GM21360 (cell line): Measurements from ENCODE around the gene DOCK9.

Experiments used
- ATAC-seq: cut with Tn5 transposase; IDR thresholded peaks from one replicate; pipeline ENCODE4 v1.9.1; 2021; ENCODE audit warnings: mild to moderate bottlenecking, moderate library complexity; ENCODE audit not compliant: unreplicated experiment

Gene DOCK9, protein sequence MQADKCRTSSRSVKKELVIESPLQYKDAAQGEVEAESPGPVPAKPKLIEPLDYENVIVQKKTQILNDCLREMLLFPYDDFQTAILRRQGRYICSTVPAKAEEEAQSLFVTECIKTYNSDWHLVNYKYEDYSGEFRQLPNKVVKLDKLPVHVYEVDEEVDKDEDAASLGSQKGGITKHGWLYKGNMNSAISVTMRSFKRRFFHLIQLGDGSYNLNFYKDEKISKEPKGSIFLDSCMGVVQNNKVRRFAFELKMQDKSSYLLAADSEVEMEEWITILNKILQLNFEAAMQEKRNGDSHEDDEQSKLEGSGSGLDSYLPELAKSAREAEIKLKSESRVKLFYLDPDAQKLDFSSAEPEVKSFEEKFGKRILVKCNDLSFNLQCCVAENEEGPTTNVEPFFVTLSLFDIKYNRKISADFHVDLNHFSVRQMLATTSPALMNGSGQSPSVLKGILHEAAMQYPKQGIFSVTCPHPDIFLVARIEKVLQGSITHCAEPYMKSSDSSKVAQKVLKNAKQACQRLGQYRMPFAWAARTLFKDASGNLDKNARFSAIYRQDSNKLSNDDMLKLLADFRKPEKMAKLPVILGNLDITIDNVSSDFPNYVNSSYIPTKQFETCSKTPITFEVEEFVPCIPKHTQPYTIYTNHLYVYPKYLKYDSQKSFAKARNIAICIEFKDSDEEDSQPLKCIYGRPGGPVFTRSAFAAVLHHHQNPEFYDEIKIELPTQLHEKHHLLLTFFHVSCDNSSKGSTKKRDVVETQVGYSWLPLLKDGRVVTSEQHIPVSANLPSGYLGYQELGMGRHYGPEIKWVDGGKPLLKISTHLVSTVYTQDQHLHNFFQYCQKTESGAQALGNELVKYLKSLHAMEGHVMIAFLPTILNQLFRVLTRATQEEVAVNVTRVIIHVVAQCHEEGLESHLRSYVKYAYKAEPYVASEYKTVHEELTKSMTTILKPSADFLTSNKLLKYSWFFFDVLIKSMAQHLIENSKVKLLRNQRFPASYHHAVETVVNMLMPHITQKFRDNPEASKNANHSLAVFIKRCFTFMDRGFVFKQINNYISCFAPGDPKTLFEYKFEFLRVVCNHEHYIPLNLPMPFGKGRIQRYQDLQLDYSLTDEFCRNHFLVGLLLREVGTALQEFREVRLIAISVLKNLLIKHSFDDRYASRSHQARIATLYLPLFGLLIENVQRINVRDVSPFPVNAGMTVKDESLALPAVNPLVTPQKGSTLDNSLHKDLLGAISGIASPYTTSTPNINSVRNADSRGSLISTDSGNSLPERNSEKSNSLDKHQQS (N-terminal part only)

DNA sequence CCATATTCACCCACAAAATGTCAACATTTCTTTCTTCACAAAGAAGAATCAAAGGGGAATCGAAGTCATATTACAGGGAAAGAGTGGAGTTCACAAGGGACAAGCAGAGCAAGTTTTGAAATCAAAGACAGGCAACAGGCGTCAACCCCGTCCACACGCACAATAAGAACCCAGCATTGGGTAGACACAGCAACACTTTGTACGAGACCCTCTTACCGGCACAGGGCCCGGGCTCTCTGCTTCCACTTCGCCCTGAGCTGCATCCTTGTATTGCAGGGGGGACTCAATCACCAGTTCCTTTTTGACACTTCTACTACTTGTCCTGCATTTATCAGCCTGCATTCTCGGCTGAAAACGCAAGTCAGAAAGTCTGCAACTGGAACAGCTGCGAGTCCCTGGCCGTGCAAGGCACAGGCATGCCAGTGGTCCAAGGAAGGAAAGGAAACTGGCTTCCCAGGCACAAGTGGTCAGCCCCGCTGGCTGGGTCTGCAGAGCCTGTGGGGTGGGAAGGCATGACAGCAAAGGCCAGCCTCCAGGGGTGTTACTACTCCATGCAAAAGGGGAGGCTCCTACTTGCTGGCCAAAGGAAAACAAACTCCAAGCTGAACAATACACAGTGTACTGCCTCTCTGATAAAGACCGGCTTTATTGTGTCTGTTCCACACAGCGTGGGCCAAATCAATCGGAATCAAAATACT, at the start of gene DOCK9:
Gene DOCK9 (minus strand): TSS at position 497 of the 698 bp plus-strand sequence. CDS start 155 bp downstream, at position 342.
- ATAC-seq = no peak

DNA sequence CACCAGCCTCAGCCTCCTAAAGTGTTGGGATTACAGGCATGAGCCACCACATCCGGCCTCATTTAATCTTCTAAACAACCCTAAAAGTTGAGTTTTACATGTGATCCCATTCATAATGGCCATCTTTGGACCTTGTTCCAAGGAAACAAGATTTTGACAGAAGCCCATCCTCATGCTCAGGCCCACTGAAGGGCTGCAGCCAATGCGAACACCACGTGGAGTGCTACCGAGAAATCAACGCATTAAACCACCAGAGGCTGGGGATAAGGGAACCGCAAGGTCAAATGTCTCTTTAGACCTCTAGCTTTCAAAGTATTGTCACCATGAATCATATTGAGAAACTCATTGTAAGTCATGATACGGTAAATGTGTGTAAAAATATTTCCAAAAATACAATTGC, 49.4 kb upstream of the DOCK9 start:
- no peak for ATAC-seq

DNA sequence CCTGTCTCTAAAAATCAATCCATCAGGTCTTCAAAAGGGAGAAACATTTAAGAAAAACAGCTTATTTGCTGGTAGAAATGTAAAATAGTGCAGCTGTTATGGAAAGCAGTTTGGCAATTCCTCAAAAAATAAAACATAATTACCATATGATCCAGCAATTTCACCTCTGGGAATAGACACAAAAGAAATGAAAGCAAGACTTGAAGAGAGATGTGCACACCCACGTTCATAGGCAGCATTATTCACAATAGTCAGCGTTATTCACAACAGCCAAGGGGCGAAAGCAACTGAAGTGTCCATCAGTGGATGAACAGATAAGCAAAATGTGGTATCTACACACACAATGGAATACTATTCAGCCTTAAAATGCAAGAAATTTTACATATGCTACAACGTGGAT, 45.1 kb upstream of the DOCK9 start:
- no peak for ATAC-seq

DNA sequence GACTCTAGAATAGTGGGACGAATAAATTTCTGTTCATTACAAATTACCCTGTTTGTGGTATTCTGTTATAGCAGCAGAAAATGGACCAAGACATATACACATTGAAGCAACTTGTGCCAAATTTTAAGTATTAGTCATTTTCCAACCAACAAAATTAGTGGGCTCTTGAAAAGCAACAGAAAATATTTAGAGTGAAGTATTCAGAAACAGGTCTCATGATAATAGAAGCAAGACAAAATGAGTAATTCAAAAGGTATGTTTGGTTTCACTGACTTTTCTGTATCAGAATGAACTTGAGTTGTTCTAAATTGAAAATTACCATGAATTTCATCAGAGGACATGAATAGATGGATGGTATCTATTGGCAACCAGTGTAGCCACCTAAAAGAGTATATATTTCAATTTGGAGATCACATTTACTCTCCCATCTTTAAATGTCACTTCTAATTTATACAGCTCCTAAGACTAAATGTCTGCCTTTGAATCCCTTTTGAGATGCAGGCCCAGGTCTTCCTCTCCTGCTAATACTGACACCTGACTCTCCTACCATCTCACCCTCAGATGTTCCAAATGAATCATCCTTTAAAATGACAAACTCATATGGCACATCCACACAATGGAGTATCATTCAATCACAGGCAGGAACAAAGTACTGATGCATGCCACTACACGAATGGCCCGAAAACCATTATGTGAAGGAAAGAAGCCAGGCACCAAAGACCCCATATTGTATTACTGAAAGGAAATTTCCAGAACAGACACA, 40.7 kb upstream of the DOCK9 start:
- no peak for ATAC-seq

DNA sequence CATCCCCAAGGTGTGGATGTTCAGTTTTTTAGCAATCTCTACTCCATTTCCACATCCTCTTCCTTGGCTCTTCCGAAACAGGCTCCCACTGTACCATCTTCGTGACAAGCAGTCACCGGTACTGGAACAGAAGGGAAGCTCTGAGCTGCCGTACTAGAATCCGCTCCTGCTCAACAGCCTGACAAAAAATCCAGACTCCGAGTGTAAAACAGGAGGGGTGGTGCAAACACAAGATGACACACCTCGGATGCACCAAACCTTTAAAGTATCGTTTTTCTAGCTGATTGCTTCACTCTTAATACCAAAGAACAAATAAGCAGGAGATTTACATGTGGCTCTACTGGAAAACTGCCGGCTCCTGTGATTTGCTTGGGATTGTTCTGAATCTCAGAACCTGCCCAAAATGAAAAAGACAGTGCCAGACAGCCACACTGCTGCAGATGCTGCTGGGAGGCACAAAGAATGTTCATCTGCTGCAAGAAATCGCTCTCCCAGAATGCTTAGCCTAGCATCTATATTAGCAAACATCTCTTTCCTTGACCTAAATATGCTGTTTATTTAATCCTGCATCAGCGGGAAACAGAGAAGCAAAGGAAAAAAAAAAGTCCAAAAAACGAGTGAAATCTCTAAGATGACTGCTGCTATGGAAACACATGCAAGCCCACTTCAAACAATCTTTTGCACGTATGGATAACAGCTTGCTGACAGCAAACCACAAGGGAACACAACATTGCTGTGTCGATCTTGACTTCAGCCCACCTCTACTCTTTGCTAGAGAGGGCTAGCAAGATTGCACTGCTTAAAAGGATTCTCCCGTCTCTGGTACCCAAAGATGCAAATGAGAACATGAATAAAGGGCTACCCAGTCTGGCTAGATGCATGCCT, 38.0 kb upstream of the DOCK9 start:
- no peak for ATAC-seq

DNA sequence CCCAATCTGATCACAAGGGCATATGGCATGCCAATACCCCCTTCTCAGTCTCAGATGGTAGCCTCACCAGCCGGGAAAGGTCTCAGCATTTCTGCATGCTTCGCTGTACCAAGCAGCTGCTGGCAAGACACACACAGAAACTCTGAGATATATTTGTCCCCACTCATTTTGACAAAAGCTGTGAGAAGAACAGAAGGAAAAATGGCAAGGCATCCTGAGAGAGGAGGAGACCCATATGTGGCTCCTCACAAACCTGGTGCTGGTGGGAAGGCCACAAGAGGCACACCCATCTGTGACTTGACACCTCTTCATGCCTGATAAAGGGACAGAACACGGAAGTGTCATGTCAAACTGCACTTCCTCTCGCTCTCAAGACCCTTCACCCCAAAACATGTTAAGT, 36.7 kb upstream of the DOCK9 start:
- no peak for ATAC-seq

DNA sequence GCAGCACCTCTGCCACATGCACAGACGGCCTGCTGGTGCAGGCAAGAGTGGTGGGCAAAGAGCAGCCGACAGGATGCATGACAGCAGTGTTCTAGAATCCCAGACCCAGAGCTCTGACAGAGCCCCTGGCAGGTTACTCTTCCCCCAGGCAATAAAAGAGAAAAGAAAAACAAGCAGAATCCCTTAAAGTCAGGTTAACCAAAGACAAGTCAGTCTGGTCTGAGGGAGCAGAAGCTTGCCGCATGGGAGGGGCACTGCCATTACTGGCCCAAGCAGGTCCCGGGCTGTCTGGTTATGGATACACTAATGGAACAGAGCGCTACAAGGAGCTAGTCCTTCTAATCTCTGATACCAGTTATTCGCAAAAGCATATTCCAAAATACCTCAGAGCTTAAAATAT, 36.1 kb upstream of the DOCK9 start:
- no peak for ATAC-seq

DNA sequence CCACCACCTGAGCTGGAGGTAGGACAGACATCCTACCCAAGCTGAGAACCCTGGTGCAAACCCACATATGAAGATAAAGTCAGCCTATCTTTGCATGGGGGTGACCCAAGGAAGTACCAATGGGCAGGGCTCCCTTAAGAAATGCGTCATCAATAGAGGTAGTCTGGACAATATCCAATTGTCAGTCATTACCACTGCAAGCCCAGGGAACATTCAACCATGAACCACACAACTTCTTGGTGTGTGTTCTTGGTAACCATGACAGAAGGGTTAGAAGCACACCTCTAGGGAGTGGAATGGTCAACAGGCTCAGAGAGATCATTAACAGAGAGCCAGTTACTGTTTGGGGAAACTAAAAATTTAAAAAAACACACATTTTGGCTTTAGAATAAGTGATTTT, 34.7 kb upstream of the DOCK9 start:
- no peak for ATAC-seq

DNA sequence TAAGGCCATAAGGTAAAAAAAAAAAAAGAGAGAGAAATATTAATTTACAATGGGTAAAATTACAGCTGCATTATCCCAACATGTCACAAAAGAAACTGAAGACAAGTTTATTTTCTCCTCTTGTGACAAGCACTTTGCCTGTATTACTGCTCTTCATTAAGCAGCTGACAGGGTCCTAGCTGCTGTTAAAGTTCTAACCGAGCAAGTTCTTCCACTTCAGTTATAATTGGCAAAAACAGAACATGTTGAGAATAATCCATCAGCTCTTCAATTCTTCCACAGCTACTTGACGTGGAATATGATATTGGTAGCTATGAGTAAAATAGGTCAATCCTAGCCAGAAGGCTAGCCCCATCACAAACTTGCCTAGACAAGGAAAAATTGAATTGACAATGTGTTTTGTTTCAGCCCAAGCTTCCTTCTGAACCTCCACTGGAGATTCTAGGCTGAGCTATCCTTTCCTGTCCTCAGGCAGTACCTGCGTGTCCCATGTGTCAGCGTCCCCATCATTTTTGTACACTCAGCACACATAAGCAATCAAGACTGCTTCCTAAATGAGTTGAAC, 32.2 kb upstream of the DOCK9 start:
- ATAC-seq = no peak

DNA sequence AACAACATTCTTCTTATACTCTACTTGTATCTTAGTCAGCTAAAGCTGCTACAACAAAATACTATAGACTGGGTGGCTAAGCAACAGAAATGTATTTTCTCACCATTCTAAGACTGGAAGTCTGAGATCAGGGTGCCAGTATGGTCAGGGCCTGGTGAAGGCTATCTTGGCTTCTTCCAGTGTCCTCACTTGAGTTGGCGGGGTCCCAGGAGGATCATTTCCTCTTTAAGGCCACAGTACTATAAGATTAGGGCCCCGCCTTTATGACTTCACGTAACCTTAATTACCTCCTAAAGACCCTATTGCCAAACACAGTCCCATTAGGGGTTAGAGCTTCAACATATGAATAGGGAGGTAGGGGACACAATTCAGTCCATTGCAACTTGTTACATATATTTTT, 30.7 kb upstream of the DOCK9 start:
- ATAC-seq = no peak

DNA sequence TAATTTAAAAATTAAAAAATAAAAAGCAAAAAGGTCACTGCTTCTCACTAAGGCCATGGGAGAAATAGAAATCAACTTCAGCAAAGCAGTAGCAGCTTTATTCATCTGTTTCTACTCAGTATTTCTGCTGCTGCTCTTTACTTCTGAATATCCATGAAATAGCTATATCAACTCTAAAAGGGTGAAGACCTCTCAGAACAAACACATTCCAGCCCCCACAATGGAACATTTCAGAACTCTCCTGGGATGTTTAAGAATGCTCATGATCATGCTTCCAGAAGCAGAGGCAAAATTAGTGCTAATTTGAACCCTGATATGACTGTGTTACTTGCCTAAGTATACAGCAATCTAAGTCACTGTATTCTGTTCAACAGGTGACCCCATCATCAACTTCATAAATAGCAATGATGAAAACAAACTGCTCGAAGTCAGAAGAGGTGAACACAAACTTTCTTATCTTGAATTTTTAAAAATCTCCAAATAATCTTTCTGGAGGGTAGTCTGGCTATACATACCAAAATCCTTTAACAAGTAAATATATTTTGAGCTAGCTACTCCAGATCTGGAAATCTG, 29.6 kb upstream of the DOCK9 start:
- no peak for ATAC-seq

DNA sequence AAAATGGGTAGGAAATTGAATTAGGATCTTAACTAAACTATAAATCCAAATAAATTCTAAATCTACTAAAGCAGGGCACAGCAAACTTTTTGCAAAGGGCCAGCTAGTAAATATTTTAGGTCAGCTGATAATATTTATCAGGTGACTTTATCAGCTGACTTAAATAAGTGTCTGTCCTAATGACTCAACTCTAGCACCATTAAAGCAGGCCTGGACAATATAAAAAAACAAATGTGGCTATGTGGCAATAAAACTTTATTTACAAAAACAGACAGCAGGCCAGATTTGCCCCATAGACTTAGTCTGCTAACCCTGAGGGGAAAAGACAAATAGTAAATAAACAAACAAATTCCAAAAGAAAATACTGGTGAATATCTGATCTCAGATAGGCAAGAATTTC, 27.7 kb upstream of the DOCK9 start:
- no peak for ATAC-seq

DNA sequence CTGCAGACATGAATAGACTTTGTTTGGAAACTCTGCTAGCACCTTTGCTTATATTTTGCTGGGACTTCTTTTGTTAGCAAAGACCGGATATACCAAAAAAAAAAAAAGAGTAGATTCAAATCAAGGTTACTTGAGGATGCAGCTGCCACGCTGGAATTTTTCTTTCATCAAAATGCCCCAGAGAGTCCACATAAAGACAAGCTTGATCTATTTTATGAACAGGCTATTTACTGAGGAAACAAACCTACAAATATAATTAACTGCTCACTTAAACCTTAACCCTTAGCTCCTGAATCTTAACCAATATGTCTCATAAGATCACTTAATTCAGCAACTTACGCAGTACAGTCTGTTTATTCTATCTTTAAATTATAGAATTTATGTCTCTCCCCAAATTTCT, 27.1 kb upstream of the DOCK9 start:
- ATAC-seq = no peak

DNA sequence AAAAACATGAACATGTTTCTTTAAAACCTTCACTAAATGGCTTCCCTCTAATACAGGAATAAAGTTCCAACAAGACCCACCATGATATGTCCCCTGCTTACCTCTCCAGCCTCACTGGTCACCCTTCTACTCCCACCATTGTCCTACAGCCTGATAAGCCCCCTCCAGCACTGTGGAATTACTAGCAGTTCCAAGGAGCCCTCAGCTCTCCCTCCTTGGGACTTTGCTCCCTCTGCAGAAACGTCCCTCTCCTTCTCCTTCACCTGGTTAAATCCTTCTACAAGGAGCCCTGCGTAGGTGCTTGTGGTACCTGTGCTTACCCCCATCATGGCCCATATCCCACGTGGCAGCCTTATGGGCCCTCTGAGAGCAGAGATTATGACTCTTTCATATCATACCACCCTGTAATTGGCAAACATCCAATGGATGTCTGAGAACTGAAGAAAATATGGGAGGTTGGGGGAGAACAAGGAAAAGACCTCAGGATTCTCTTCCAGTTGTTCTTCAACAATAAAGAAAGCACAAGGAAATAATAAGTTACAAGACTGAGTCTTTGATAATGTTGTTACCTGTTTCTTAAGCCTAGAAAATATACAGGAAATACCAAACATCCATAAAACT, 26.1 kb upstream of the DOCK9 start:
- no peak for ATAC-seq

DNA sequence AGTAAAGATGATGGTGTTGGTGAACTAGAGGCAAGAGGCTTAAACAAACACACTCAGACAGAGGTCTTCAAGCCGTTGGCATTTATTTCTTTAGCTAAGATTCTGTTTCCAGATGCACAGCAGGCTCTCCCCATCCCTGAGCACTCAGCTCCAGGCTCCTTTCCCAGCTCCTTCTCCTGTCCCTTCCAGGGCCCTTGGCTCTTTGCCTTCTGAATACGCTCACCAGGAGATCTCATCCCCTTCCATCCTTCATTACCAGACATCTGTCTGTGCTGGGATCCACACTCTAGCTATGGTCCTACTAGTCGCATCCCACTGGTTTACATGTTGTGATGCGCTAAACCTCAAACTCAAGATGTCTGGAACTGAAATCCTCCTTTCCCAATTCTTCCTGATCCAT, 25.3 kb upstream of the DOCK9 start:
- no peak for ATAC-seq

DNA sequence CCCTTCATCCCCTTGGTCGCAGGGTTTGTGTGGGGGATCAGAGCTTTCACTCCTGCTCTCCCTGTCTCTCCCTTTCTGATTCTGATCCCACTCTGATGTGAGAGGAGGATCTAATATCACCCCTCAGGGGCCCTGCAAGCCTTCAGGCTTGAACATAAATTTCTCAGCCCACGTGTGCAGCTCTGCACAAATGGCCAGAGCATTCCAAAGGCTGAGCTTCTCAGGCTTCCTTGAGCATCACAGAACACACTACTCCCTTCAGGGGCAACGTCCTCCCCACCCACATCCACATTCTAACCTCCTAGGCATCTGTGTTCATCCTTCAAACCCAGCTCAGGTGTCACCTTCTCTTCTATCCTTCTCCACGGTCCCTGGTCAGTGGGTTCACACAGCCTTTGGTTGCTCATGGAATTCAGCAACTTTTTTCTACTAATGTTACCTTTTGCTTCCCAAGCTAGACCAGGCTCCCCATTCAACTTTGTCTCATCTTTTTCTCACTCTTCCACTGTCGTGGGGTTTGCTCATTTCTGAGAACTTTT, 24.4 kb upstream of the DOCK9 start:
- no peak for ATAC-seq

DNA sequence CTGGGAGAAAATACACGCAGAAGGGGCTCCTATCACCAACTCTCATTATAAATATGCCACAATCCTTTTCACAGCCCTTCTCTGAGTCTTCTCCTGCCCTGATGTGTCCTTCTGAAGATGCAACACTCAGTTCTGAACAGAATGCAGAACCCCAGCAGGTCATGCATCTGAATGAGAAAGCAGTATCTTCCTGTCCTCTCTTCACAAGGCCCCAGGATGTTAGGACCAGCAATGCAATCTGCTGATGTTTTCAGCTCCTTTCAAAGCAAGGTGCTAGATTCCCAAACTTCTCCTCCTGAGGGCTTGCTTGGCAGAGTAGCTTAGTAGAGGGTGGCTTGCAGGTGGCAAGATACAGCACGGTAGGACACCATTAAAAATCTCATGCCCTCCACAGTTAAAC, 22.3 kb upstream of the DOCK9 start:
- ATAC-seq = no peak

DNA sequence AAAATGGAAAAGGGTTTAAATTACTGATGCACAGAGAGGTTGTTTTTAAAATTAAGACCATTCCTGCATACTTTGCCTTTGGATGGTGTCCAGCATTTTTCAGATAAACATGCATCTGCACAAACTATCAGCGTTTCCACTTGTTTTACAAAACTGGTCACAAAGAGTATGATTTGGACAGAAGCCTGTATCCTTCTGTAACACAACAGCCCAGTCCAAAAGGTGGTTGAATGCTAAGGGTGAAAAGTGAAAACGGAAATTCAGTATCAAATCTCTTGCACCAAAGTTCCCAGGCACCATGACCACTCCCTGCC, 21.7 kb upstream of the DOCK9 start:
- ATAC-seq = no peak
